H1 (cell line): ENCODE results near the gene TLCD2. TPM values are rescaled to one million over a fixed set of nuclear protein-coding genes. Genes with fewer than 3 reads are reported as not detected.
A peak's percentile ranks its signal among the peaks of the same experiment; 100 is the strongest.

Experiments
- CBX5 ChIP-seq: fragments of 300-800, 300-1000 bp; sonication (generic); IDR thresholded peaks from 2 replicates; pipeline ENCODE4 v1.7.1; 2016; ENCODE audit warnings: antibody characterized with exemption, low read length, low read depth
- EZH2 ChIP-seq: fragments of 200-600 bp; sonication (generic); IDR thresholded peaks from 2 replicates; pipeline ENCODE4 v1.7.1; 2012; ENCODE audit warnings: low read depth, mild to moderate bottlenecking, moderate library complexity, low read length, inconsistent platforms; ENCODE audit not compliant: severe bottlenecking
- KDM4A ChIP-seq: IDR thresholded peaks from one replicate; pipeline ENCODE4 v1.7.1; 2012; ENCODE audit warnings: low read depth, mild to moderate bottlenecking, moderate library complexity, low read length, inconsistent platforms; ENCODE audit not compliant: severe bottlenecking
- POLR2A ChIP-seq, 2 experiments: IDR thresholded peaks; 1 replicate in 1 of 2; 2 replicates in 1 of 2; pipeline ENCODE4 v1.6.1; 2011; ENCODE audit warnings: low read depth in 2 of 2, low read length in 2 of 2, mild to moderate bottlenecking in 2 of 2; ENCODE audit errors: control extremely low read depth in 1 of 2
- RXRA ChIP-seq: IDR thresholded peaks from 2 replicates; pipeline ENCODE4 v1.6.1; 2011; ENCODE audit warnings: low read depth, mild to moderate bottlenecking, low read length, moderate library complexity; ENCODE audit not compliant: insufficient read depth
- USF2 ChIP-seq: IDR thresholded peaks from 2 replicates; pipeline ENCODE4 v1.6.1; 2011; ENCODE audit warnings: low read length, improper control_type of control experiment
- polyA plus RNA-seq, 7 experiments: library from polyadenylated mRNA; depleted of rRNA in 3 of 7; stranded (reverse) in 5 of 7; unstranded in 2 of 7; fragments of >200 nt in 5 of 7; fragments of 200-250 nt in 2 of 7; gene quantifications; 1 replicate in 5 of 7; 2 replicates in 1 of 7; 4 replicates in 1 of 7; pipeline versions ENCODE4 v1.2.1 to v1.2.3, GENCODE V29; 2011 to 2013; ENCODE audit warnings: missing spikeins in 2 of 7, mixed read lengths in 2 of 7
- total RNA-seq: library from RNA; stranded (reverse); fragmentation: NEBNext Ultra II Directional; extraction: Animal tissue kit (Norgen Biotek cat#: 25700); gene quantifications from 2 replicates; pipeline ENCODE4 v1.2.1, GENCODE V29; 2021
- TF ChIP-seq, protein P1 (sequence below): fragments of 300-600 bp; sonication (generic); IDR thresholded peaks from 2 replicates; pipeline ENCODE4 v1.7.1; 2012; ENCODE audit warnings: low read length, moderate library complexity, mild to moderate bottlenecking, inconsistent platforms; ENCODE audit not compliant: insufficient replicate concordance
- TF ChIP-seq, protein P2 (sequence below): IDR thresholded peaks from 2 replicates; pipeline ENCODE4 v1.6.1; 2012; ENCODE audit warnings: inconsistent platforms

The TLCD2 gene
- total and polyA plus RNA-seq, 2 of the 8 experiments (the other 6 are each of a cell fraction or from before 2014, with no cell fraction given) = 0.47 to 1.4 TPM

DNA sequence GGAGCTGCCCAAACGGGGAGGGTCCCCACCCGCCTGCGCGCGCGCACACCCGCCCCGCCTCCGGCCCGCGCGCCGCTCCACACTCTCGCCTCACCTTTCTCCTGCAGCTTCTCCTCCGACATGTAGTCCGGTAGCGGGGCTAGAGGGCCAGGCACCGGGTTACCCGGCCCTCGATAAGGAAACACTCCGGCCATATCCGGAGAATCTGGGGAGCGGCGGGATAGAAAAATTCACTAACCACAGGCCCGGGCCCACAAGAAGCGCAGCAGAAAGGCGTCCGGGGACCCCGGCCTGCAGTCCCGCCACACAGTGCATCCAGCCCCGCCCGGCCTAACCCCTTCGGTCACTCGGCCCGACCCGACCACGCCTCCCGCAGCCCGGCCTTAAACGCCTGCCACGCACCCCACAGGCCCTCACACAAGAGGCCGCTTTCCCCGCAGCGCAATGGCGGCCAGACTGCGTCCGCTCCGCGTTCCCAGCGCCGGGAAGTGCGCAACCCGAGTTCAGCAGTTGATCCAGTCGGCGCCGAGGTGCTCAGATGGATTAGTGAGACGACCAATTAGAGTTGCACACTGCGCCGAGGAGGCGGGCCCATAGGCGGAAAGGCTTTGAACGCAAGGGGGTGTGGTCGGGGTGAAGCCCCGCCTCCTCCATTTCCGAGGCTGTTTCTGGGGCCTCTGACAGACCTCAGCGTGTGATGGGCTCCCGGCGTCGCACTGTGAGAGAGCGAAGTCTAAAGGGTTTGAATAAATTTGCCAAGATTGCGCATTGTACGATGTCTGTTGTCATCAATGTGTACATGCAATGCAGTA is 25.6 kb downstream of the TLCD2 start, which contains the start of gene PRPF8 (continued):
- TF ChIP-seq, protein P1, sequence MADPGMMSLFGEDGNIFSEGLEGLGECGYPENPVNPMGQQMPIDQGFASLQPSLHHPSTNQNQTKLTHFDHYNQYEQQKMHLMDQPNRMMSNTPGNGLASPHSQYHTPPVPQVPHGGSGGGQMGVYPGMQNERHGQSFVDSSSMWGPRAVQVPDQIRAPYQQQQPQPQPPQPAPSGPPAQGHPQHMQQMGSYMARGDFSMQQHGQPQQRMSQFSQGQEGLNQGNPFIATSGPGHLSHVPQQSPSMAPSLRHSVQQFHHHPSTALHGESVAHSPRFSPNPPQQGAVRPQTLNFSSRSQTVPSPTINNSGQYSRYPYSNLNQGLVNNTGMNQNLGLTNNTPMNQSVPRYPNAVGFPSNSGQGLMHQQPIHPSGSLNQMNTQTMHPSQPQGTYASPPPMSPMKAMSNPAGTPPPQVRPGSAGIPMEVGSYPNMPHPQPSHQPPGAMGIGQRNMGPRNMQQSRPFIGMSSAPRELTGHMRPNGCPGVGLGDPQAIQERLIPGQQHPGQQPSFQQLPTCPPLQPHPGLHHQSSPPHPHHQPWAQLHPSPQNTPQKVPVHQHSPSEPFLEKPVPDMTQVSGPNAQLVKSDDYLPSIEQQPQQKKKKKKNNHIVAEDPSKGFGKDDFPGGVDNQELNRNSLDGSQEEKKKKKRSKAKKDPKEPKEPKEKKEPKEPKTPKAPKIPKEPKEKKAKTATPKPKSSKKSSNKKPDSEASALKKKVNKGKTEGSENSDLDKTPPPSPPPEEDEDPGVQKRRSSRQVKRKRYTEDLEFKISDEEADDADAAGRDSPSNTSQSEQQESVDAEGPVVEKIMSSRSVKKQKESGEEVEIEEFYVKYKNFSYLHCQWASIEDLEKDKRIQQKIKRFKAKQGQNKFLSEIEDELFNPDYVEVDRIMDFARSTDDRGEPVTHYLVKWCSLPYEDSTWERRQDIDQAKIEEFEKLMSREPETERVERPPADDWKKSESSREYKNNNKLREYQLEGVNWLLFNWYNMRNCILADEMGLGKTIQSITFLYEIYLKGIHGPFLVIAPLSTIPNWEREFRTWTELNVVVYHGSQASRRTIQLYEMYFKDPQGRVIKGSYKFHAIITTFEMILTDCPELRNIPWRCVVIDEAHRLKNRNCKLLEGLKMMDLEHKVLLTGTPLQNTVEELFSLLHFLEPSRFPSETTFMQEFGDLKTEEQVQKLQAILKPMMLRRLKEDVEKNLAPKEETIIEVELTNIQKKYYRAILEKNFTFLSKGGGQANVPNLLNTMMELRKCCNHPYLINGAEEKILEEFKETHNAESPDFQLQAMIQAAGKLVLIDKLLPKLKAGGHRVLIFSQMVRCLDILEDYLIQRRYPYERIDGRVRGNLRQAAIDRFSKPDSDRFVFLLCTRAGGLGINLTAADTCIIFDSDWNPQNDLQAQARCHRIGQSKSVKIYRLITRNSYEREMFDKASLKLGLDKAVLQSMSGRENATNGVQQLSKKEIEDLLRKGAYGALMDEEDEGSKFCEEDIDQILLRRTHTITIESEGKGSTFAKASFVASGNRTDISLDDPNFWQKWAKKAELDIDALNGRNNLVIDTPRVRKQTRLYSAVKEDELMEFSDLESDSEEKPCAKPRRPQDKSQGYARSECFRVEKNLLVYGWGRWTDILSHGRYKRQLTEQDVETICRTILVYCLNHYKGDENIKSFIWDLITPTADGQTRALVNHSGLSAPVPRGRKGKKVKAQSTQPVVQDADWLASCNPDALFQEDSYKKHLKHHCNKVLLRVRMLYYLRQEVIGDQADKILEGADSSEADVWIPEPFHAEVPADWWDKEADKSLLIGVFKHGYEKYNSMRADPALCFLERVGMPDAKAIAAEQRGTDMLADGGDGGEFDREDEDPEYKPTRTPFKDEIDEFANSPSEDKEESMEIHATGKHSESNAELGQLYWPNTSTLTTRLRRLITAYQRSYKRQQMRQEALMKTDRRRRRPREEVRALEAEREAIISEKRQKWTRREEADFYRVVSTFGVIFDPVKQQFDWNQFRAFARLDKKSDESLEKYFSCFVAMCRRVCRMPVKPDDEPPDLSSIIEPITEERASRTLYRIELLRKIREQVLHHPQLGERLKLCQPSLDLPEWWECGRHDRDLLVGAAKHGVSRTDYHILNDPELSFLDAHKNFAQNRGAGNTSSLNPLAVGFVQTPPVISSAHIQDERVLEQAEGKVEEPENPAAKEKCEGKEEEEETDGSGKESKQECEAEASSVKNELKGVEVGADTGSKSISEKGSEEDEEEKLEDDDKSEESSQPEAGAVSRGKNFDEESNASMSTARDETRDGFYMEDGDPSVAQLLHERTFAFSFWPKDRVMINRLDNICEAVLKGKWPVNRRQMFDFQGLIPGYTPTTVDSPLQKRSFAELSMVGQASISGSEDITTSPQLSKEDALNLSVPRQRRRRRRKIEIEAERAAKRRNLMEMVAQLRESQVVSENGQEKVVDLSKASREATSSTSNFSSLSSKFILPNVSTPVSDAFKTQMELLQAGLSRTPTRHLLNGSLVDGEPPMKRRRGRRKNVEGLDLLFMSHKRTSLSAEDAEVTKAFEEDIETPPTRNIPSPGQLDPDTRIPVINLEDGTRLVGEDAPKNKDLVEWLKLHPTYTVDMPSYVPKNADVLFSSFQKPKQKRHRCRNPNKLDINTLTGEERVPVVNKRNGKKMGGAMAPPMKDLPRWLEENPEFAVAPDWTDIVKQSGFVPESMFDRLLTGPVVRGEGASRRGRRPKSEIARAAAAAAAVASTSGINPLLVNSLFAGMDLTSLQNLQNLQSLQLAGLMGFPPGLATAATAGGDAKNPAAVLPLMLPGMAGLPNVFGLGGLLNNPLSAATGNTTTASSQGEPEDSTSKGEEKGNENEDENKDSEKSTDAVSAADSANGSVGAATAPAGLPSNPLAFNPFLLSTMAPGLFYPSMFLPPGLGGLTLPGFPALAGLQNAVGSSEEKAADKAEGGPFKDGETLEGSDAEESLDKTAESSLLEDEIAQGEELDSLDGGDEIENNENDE = no peak
- no peak for TF ChIP-seq RXRA
- TF ChIP-seq, protein P2, sequence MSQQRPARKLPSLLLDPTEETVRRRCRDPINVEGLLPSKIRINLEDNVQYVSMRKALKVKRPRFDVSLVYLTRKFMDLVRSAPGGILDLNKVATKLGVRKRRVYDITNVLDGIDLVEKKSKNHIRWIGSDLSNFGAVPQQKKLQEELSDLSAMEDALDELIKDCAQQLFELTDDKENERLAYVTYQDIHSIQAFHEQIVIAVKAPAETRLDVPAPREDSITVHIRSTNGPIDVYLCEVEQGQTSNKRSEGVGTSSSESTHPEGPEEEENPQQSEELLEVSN = peak; percentile 50; the same call in 1 of the 2 replicates
- no peak for TF ChIP-seq CBX5
- TF ChIP-seq USF2 = no peak
- peak; percentile 63 to 84 for TF ChIP-seq POLR2A (IDR thresholded peaks at IDR 0.05; ENCODE audit: control extremely low read depth in 1 of 2, low read depth in 2 of 2, low read length in 2 of 2)
- TF ChIP-seq KDM4A = peak; percentile 95
- TF ChIP-seq EZH2 = no peak
